Adrenal gland (tissue), 12 donors: ENCODE results near the gene LRRN1. TPM values are rescaled to one million over a fixed set of nuclear protein-coding genes. Genes with fewer than 3 reads are reported as not detected.
"Not testable (repeated sequence)": the region's sequence is repeated elsewhere in the genome, so short reads cannot be mapped to it uniquely, and the experiment has no call there.

ENCODE experiments used
- DNase-seq, 7 donors: peaks; one replicate each; pipeline ENCODE4 v3.0.0-alpha.2; 2019 to 2020
- H3K27ac ChIP-seq, 5 donors: fragments of 200-600 bp; sonication (generic) in 4 of 5; 1 replicate in 3 of 5; 2 replicates in 2 of 5; pipeline versions ENCODE4 v1.5.1 to v1.8.0; 2016 to 2020; ENCODE audit warnings: mild to moderate bottlenecking in 1 of 5
- H3K27me3 ChIP-seq: fragments of 200-600 bp; 2 replicates; pipeline ENCODE4 v1.8.0; 2021
- H3K36me3 ChIP-seq, 2 donors: fragments of 200-600 bp; replicated peaks in 1 of 2; 1 replicate in 1 of 2; 2 replicates in 1 of 2; pipeline versions ENCODE4 v1.5.1 to v1.8.0; 2018 to 2022
- H3K4me1 ChIP-seq, 2 donors: fragments of 200-600 bp; replicated peaks in 1 of 2; 1 replicate in 1 of 2; 2 replicates in 1 of 2; pipeline versions ENCODE4 v1.5.1 to v1.8.0; 2018 to 2021
- H3K4me3 ChIP-seq, 4 donors: fragments of 200-600 bp; sonication (generic) in 3 of 4; one replicate each; pipeline ENCODE4 v1.5.1; 2016 to 2018
- H3K9me3 ChIP-seq, 3 donors: fragments of 200-600 bp; sonication (generic) in 1 of 3; replicated peaks in 1 of 3; 1 replicate in 2 of 3; 2 replicates in 1 of 3; pipeline versions ENCODE4 v1.5.1 to v1.8.0; 2016 to 2021
- CTCF ChIP-seq, 6 experiments: fragments of 450-650 bp in 4 of 6; fragments of 200-600 bp in 2 of 6; sonication (generic) in 1 of 6; IDR thresholded peaks; 1 replicate in 5 of 6; 2 replicates in 1 of 6; pipeline versions ENCODE4 v1.5.1 to v1.8.0; 2016 to 2021; ENCODE audit warnings: antibody characterized with exemption in 6 of 6, mild to moderate bottlenecking in 2 of 6, moderate library complexity in 1 of 6
- POLR2A ChIP-seq, 2 donors: fragments of 450-650 bp; IDR thresholded peaks; one replicate each; pipeline ENCODE4 v1.6.1; 2017; ENCODE audit warnings: antibody characterized with exemption in 2 of 2, mild to moderate bottlenecking in 2 of 2, moderate library complexity in 1 of 2
- WGBS, 4 donors: extraction: QIAGEN DNeasy Blood & Tissue Kit in 2 of 4; methylation state at CpG; one replicate each; pipeline versions ENCODE4 v1.1.5 to v1.1.7; 2013 to 2017; 5-methylcytosine and 5-hydroxymethylcytosine counted together
- intact Hi-C, 2 donors: fragments of 100-400 bp; cut with DNase I; formaldehyde crosslinking; loops; one replicate each; pipeline versions ENCODE4 v1.14.1 to v1.15.0; 2022 to 2023
- polyA plus RNA-seq, 3 donors: library from polyadenylated mRNA; stranded (reverse); fragments of 200-250 nt in 2 of 3; fragments of 350-450 nt in 1 of 3; fragmentation: Illumina TruSeq in 1 of 3; extraction: RNeasy Lipid Tissue Mini Kit (QIAGEN cat#74804) in 1 of 3; gene quantifications; one replicate each; pipeline ENCODE4 v1.2.3, GENCODE V29; 2013 to 2014
- total RNA-seq, 9 donors: library from RNA; depleted of rRNA in 4 of 9; stranded (reverse); fragments of >200 nt in 4 of 9; fragments of 120-200 nt in 1 of 9; fragmentation: NEBNext Ultra II Directional in 1 of 9; extraction: Animal tissue kit (Norgen Biotek cat#: 25700) in 1 of 9; gene quantifications; one replicate each; pipeline versions ENCODE4 v1.1.0 to v1.2.4, GENCODE V29; 2013 to 2023
- donor health status: healthy with polysubstance abuse.
- donor health status: Bipolar disorder and iron deficiency.
- donor health status: DM: yes; HTN: yes; CAD: no.
- donor health status: DM: no; HTN: no; CAD: no.
- donor health status: DM: no; HTN: no; CAD: no.
- donor health status: DM: yes; HTN: yes; CAD: no.

LRRN1 gene
- total and polyA plus RNA-seq, 12 donors, result 0.03 to 0.70 (median 0.11) TPM; not detected in 3

GRCh38 chr3:3881050-3881449, 81.8 kb downstream of the LRRN1 start:
- Histone ChIP-seq H3K36me3 (no peaks in the 10 kb centered on the region), H3K4me1 (no peaks in the 10 kb centered on the region), H3K27ac (no peak overlapping the region), H3K27me3 (no peaks in the 10 kb centered on the region), H3K9me3 (no peaks in the 10 kb centered on the region), H3K4me3 (no peak overlapping the region)
- intact Hi-C loops, result no loop called here
- WGBS, 4 donors, result 80 to 86% (median 81%) methylated on average over 7 of the region's 7 CpGs
- TF ChIP-seq CTCF (IDR thresholded peaks at IDR 0.05) (no peak), POLR2A (IDR thresholded peaks at IDR 0.05) (no peak)
- no peak for DNase-seq

- DNase-seq, H3K4me1 ChIP-seq, H3K27ac ChIP-seq, intact Hi-C loops, H3K27me3 ChIP-seq, H3K36me3 ChIP-seq, H3K4me3 ChIP-seq, H3K9me3 ChIP-seq: not testable (repeated sequence)
Observed at GRCh38 chr3:3887311-3887710, 88.1 kb downstream of the LRRN1 start.

GRCh38 chr3:3893590-3893989, 94.4 kb downstream of the LRRN1 start:
- Histone ChIP-seq H3K27me3 (no peaks in the 10 kb centered on the region), H3K27ac (no peak overlapping the region), H3K4me1 (no peaks in the 10 kb centered on the region), H3K9me3 (no peaks in the 10 kb centered on the region), H3K36me3 (no peaks in the 10 kb centered on the region), H3K4me3 (no peak overlapping the region)
- TF ChIP-seq POLR2A (IDR thresholded peaks at IDR 0.05) (no peak), CTCF (IDR thresholded peaks at IDR 0.05) (no peak)
- DNase-seq, result no peak
- intact Hi-C loops, result no loop called here
- WGBS, 4 donors, result 30 to 39% (median 33%) methylated on average over 4 of the region's 4 CpGs
